HepG2 (cell line): Measurements from ENCODE around the gene MAPK8. TPM values are rescaled to one million over a fixed set of nuclear protein-coding genes. Genes with fewer than 3 reads are reported as not detected.

Experiments
- ATAC-seq: fragments of 200-7000 bp; cut with Tn5 transposase; 3 replicates; pipeline ENCODE4 v1.9.1; 2020; ENCODE audit warnings: mild to moderate bottlenecking, moderate library complexity
- BruUV-seq: library from RNA; stranded (reverse); fragments of 400-500 nt; replicated peaks from 2 replicates; lab custom pipeline; 2021; lab: Mats Ljungman, UMichigan
- CTCF ChIA-PET: fragments of 300-600 bp; formaldehyde crosslinking; extraction: SDS; loops from one replicate; lab custom pipeline; 2021; ENCODE audit warnings: low total read pairs, inconsistent platforms, low intra/inter-chr PET ratio; lab: Yijun Ruan, JAX
- POLR2A ChIA-PET: fragments of 350-600 bp; sonication (Branson Sonifier 250); formaldehyde crosslinking; loops from one replicate; lab custom pipeline; 2020; ENCODE audit warnings: antibody characterized with exemption, inconsistent platforms; lab: Yijun Ruan, JAX
- DNase-seq: peaks from one replicate; pipeline ENCODE4 v3.0.0-alpha.2; 2015; ENCODE audit warnings: low spot score
- FAIRE-seq: peaks from 3 replicates; lab custom pipeline; 2011; peaks lifted over from hg19 to GRCh38; lab: Jason Lieb, UNC
- H2AFZ ChIP-seq: one replicate; pipeline ENCODE4 v1.6.1; 2011; ENCODE audit warnings: low read length, inconsistent platforms
- H3K27ac ChIP-seq: fragments of 300-600 bp; 3 replicates; pipeline ENCODE4 v1.8.0; 2011; ENCODE audit warnings: mixed run types, mild to moderate bottlenecking, mixed read lengths, low read length, inconsistent platforms; ENCODE audit not compliant: insufficient read depth; ENCODE audit errors: extremely low read length
- H3K27me3 ChIP-seq, 2 experiments: fragments of 200-600 bp in 1 of 2; 2 replicates in 1 of 2; 3 replicates in 1 of 2; pipeline versions ENCODE4 v1.6.0 to v1.8.0; 2011; ENCODE audit warnings: low read length in 2 of 2, mild to moderate bottlenecking in 2 of 2, moderate library complexity in 2 of 2, inconsistent platforms in 1 of 2; ENCODE audit not compliant: insufficient read depth in 2 of 2, control insufficient read depth in 1 of 2
- H3K36me3 ChIP-seq, 2 experiments: fragments of 200-600 bp in 1 of 2; replicated peaks in 1 of 2; 2 replicates in 1 of 2; 3 replicates in 1 of 2; pipeline versions ENCODE4 v1.5.1 to v1.8.0; 2011; ENCODE audit warnings: low read length in 2 of 2, inconsistent platforms in 1 of 2; ENCODE audit not compliant: insufficient read depth in 2 of 2, control insufficient read depth in 1 of 2
- H3K4me1 ChIP-seq: 2 replicates; pipeline ENCODE4 v1.5.1; 2012; ENCODE audit warnings: low read length, inconsistent platforms; ENCODE audit not compliant: insufficient read depth
- H3K4me2 ChIP-seq: 2 replicates; pipeline ENCODE4 v1.6.0; 2011; ENCODE audit warnings: low read depth, low read length, inconsistent platforms
- H3K4me3 ChIP-seq, 3 experiments: fragments of 200-600 bp in 1 of 3; sonication (generic), shearing (Covaris generic) in 1 of 3; replicated peaks in 1 of 3; 2 replicates each; pipeline ENCODE4 v1.5.1; 2011 to 2016; ENCODE audit warnings: low read length in 3 of 3, inconsistent platforms in 2 of 3, low read depth in 2 of 3, mild to moderate bottlenecking in 2 of 3, control low read depth in 1 of 3, mixed read lengths in 1 of 3; ENCODE audit not compliant: insufficient read depth in 1 of 3
- H3K79me2 ChIP-seq: one replicate; pipeline ENCODE4 v1.6.1; 2011; ENCODE audit warnings: low read length, inconsistent platforms; ENCODE audit not compliant: insufficient read depth
- H3K9ac ChIP-seq: 2 replicates; pipeline ENCODE4 v1.6.0; 2011; ENCODE audit warnings: mild to moderate bottlenecking, low read depth, low read length, inconsistent platforms; ENCODE audit not compliant: insufficient read depth
- H3K9me3 ChIP-seq: 2 replicates; pipeline ENCODE4 v1.5.1; 2012; ENCODE audit warnings: mild to moderate bottlenecking, low read length
- H4K20me1 ChIP-seq: 2 replicates; pipeline ENCODE4 v1.6.0; 2011; ENCODE audit warnings: inconsistent platforms, mild to moderate bottlenecking, low read length, moderate library complexity; ENCODE audit not compliant: insufficient read depth
- TCF7L2 ChIP-seq: IDR thresholded peaks from 2 replicates; pipeline ENCODE4 v1.6.1; 2011; ENCODE audit warnings: mild to moderate bottlenecking, low read depth, low read length, moderate library complexity
- ZZZ3 ChIP-seq: sonication (generic); formaldehyde crosslinking; IDR thresholded peaks from 2 replicates; pipeline ENCODE4 v1.4.0; 2020; ENCODE audit warnings: missing genetic modification reagents, mild to moderate bottlenecking, borderline replicate concordance
- WGBS: methylation state at CpG from one replicate; pipeline ENCODE4 v1.1.6; 2017; ENCODE audit warnings: low lambda C conversion rate; 5-methylcytosine and 5-hydroxymethylcytosine counted together
- in situ Hi-C: cut with HindIII; loops from 2 replicates; pipeline ENCODE4 v1.10.0; 2017; ENCODE audit warnings: low pct_unique_long_range_greater_than_20kb; ENCODE audit not compliant: extremely low pct_ligation_motif_present
- intact Hi-C: fragments of 100-400 bp; cut with micrococcal nuclease; formaldehyde crosslinking; loops from one replicate; pipeline ENCODE4 v1.10.0; 2022; ENCODE audit not compliant: unreplicated experiment
- polyA plus RNA-seq, 8 experiments: library from polyadenylated mRNA; depleted of rRNA in 3 of 8; stranded (reverse) in 7 of 8; unstranded in 1 of 8; fragments of >200 nt; fragmentation: Illumina TruSeq in 4 of 8; extraction: Trizol in 4 of 8; gene quantifications; 2 replicates each; pipeline versions ENCODE4 v1.2.1 to v1.2.3, GENCODE V29; 2011 to 2016; ENCODE audit warnings: low read depth in 4 of 8, missing spikeins in 1 of 8, mixed read lengths in 1 of 8; ENCODE audit not compliant: insufficient read depth in 1 of 8
- total RNA-seq, 5 experiments: library from RNA; depleted of rRNA; stranded (reverse); fragments of >200 nt; fragmentation: Illumina TruSeq; extraction: Trizol; gene quantifications; 2 replicates each; pipeline ENCODE4 v1.2.3, GENCODE V29; 2016; ENCODE audit warnings: low read depth in 1 of 5
- TF ChIP-seq, protein P1 (sequence below): sonication (generic); formaldehyde crosslinking; IDR thresholded peaks from 2 replicates; pipeline ENCODE4 v1.5.0; 2020; ENCODE audit warnings: mild to moderate bottlenecking, missing genetic modification reagents, moderate library complexity

The MAPK8 gene
- total and polyA plus RNA-seq, 2 of the 13 experiments (the other 11 are each of a cell fraction or from before 2014, with no cell fraction given): 41.6 to 47.3 TPM

DNA sequence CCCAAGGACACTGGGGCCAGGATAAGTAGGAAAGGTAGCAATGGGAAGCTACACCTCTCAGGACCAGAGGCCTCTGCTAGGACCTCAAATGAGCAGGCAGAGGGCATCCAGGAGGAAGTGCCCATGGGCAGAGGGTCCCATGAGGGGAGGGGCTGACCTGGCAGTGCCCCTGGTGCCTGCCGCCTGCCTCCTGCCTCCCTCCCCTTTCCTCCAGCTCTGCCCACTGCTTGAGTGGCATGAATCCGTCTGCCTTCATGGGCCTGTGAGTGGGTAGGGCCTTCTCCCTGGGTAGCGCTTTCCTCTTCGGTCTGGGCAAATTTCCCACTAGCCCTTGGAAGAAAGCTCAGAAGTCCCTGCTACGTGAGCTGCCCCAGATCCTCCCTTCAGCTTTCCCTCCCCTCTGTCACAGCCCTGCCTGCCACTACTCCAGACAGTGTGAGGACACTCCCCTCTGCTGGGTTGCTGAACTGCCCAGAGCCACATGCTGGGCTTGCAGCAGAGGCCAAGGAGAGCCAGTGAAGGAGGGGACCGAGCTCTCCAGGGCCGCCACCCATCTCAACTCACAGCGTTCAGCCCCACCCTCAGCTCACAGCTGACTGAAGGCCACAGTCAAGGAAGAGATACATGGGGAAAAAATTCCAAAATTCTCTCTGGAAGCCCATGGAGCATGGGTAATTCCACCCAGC, 157.0 kb downstream of the MAPK8 start:
- POLR2A ChIA-PET: interaction anchor here (1.0 kb wide), 1 partner anchor 11 kb away, joined by 3 read pairs; no protein-coding TSS in a partner anchor
- Histone ChIP-seq H3K4me1 (no peaks in the 10 kb centered on the region), H3K36me3 (no peaks in the 10 kb centered on the region), H3K79me2 (no peaks in the 10 kb centered on the region), H3K4me2 (no peak overlapping the region), H3K27ac (no peak overlapping the region), H3K27me3 (0 out of 5 replicates have a peak, but pooled peaks cover 0 to 8% of the 10 kb centered on the region in 2 experiments), H3K4me3 (no peak overlapping the region), H3K9ac (no peak overlapping the region)
- WGBS: 32% methylated on average over 5 of the region's 8 CpGs
- intact Hi-C loops: no loop called here
- FAIRE-seq (no peak), DNase-seq (no peak), ATAC-seq (peak; percentile 33; the same call in 2 of the 3 replicates)
- no TSS peak for BruUV-seq
- in situ Hi-C loops: no loop called here
- TF ChIP-seq ZZZ3 (CRISPR knock-in tag): no peak
- TF ChIP-seq, protein P1, sequence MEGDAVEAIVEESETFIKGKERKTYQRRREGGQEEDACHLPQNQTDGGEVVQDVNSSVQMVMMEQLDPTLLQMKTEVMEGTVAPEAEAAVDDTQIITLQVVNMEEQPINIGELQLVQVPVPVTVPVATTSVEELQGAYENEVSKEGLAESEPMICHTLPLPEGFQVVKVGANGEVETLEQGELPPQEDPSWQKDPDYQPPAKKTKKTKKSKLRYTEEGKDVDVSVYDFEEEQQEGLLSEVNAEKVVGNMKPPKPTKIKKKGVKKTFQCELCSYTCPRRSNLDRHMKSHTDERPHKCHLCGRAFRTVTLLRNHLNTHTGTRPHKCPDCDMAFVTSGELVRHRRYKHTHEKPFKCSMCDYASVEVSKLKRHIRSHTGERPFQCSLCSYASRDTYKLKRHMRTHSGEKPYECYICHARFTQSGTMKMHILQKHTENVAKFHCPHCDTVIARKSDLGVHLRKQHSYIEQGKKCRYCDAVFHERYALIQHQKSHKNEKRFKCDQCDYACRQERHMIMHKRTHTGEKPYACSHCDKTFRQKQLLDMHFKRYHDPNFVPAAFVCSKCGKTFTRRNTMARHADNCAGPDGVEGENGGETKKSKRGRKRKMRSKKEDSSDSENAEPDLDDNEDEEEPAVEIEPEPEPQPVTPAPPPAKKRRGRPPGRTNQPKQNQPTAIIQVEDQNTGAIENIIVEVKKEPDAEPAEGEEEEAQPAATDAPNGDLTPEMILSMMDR: 0 out of 2 replicates have a peak, but pooled peaks have one; percentile 21
- TF ChIP-seq, all 625 proteins: peak for 1
- no peak overlapping the region for H2AFZ ChIP-seq
- CTCF ChIA-PET: no interaction called here
- no peaks in the 10 kb centered on the region for H3K9me3 ChIP-seq
- no peaks in the 10 kb centered on the region for H4K20me1 ChIP-seq

DNA sequence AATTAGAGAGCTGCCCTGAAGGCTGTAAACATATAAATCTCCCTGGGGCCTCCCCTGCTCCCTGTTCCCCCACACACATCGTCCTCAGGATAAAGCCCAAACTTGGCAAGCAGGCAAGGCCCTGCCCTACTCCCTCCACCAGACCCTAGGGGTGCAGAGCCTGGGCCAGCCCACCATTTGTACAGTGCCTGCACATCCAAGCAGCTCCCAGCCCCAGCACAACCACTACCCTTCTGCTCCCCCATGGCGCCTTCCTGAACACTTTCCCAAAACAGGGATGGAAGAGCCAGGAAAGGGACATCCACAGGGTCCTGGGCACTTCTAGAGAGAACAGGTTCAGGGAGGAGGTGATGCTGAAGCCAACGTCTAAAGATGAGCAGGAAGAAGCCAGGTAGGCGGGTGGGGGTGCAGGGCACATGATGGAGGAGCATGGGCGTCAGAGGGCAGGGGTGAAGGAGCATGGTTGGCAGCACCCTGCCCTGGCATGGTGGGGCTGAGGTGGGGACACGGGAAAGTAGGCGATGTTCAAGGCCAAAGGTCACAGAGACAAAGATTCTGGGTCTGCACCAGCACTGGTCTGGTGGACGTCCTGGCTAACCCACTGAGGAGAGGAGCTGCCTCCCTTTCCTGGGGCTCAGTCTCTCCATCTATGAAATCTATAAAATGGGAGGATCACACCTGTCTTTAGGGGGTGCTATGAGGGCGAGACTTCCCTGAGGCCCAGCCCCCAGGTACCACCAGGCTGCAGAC, 157.8 kb downstream of the MAPK8 start:
- ATAC-seq: no peak
- Histone ChIP-seq H3K4me2 (no peak overlapping the region), H3K27me3 (0 out of 5 replicates have a peak, but pooled peaks cover 0 to 11% of the 10 kb centered on the region in 2 experiments), H2AFZ (no peak overlapping the region), H3K36me3 (no peaks in the 10 kb centered on the region), H3K4me1 (no peaks in the 10 kb centered on the region), H3K4me3 (no peak overlapping the region), H3K27ac (no peak overlapping the region), H3K9ac (no peak overlapping the region), H3K9me3 (no peaks in the 10 kb centered on the region), H4K20me1 (no peaks in the 10 kb centered on the region), H3K79me2 (no peaks in the 10 kb centered on the region)
- ChIA-PET POLR2A (no interaction called here), CTCF (no interaction called here)
- in situ Hi-C loops (no loop called here), intact Hi-C loops (no loop called here)
- 42% methylated on average over 8 of the region's 9 CpGs for whole genome bisulfite sequencing
- no peak for DNase-seq
- BruUV-seq: no TSS peak
- TF ChIP-seq TCF7L2: no peak
- FAIRE-seq: no peak
